CD14-positive monocyte (primary cell): ENCODE measurements around the gene DEAF1. TPM values are rescaled to one million over a fixed set of nuclear protein-coding genes. Genes with fewer than 3 reads are reported as not detected.

Experiments used
- DNase-seq, 3 donors: peaks; one replicate each; pipeline ENCODE4 v3.0.0-alpha.2; 2011 to 2022
- H2AFZ ChIP-seq: 2 replicates; pipeline ENCODE4 v1.6.0; 2012; ENCODE audit warnings: mild to moderate bottlenecking, low read depth, low read length, inconsistent platforms; ENCODE audit not compliant: insufficient read depth, poor library complexity, severe bottlenecking
- H3K27ac ChIP-seq, 2 donors: 1 replicate in 1 of 2; 2 replicates in 1 of 2; pipeline ENCODE4 v1.5.1; 2012 to 2013; ENCODE audit warnings: low read length in 2 of 2, control low read depth in 1 of 2, inconsistent platforms in 1 of 2, low read depth in 1 of 2, mild to moderate bottlenecking in 1 of 2
- H3K27me3 ChIP-seq, 2 donors: one replicate each; pipeline versions ENCODE4 v1.6.0 to v1.6.1; 2011 to 2013; ENCODE audit warnings: low read length in 2 of 2; ENCODE audit not compliant: control insufficient read depth in 2 of 2, insufficient read depth in 2 of 2
- H3K36me3 ChIP-seq, 2 donors: replicated peaks in 1 of 2; 1 replicate in 1 of 2; 2 replicates in 1 of 2; pipeline versions ENCODE4 v1.5.1 to v1.6.1; 2012 to 2013; ENCODE audit warnings: low read length in 2 of 2, control low read depth in 1 of 2, inconsistent platforms in 1 of 2, mild to moderate bottlenecking in 1 of 2; ENCODE audit not compliant: insufficient read depth in 2 of 2, control insufficient read depth in 1 of 2
- H3K4me1 ChIP-seq, 2 donors: 1 replicate in 1 of 2; 2 replicates in 1 of 2; pipeline versions ENCODE4 v1.5.1 to v1.6.1; 2012 to 2013; ENCODE audit warnings: low read length in 2 of 2, control low read depth in 1 of 2, inconsistent platforms in 1 of 2, mild to moderate bottlenecking in 1 of 2, moderate library complexity in 1 of 2; ENCODE audit not compliant: insufficient read depth in 2 of 2, control insufficient read depth in 1 of 2
- H3K4me2 ChIP-seq: replicated peaks from 2 replicates; pipeline ENCODE3; 2012; ENCODE audit warnings: low read length, moderate library complexity, mild to moderate bottlenecking; ENCODE audit not compliant: poor library complexity, severe bottlenecking; ENCODE audit errors: extremely low read depth
- H3K4me3 ChIP-seq, 3 experiments: fragments of 200-600 bp in 1 of 3; sonication (generic) in 1 of 3; replicated peaks in 1 of 3; 1 replicate in 2 of 3; 2 replicates in 1 of 3; pipeline ENCODE4 v1.5.1; 2011 to 2013; ENCODE audit warnings: low read length in 3 of 3, mild to moderate bottlenecking in 3 of 3, control low read depth in 2 of 3, low read depth in 2 of 3, inconsistent platforms in 1 of 3, moderate library complexity in 1 of 3
- H3K79me2 ChIP-seq: 2 replicates; pipeline ENCODE4 v1.6.0; 2012; ENCODE audit warnings: mild to moderate bottlenecking, control low read depth, inconsistent platforms, low read length, moderate library complexity; ENCODE audit not compliant: insufficient read depth
- H3K9ac ChIP-seq: 2 replicates; pipeline ENCODE4 v1.6.0; 2017; ENCODE audit warnings: low read length, mild to moderate bottlenecking; ENCODE audit not compliant: insufficient read depth, poor library complexity, severe bottlenecking
- H3K9me3 ChIP-seq, 2 donors: replicated peaks in 1 of 2; 1 replicate in 1 of 2; 2 replicates in 1 of 2; pipeline versions ENCODE4 v1.5.1 to v1.6.1; 2012 to 2013; ENCODE audit warnings: low read length in 2 of 2, control low read depth in 1 of 2; ENCODE audit not compliant: control insufficient read depth in 1 of 2, insufficient read depth in 1 of 2
- H4K20me1 ChIP-seq: 2 replicates; pipeline ENCODE4 v1.6.0; 2012; ENCODE audit warnings: mild to moderate bottlenecking, low read length, control low read depth, moderate library complexity; ENCODE audit not compliant: insufficient read depth
- H3K27ac Mint-ChIP-seq, 7 donors: one replicate each; pipeline ENCODE4 v1.8.0; 2020; ENCODE audit warnings: mild to moderate bottlenecking in 7 of 7, mixed read lengths in 7 of 7, moderate library complexity in 6 of 7, inconsistent platforms in 2 of 7
- H3K27me3 Mint-ChIP-seq, 3 donors: one replicate each; pipeline ENCODE4 v1.8.0; 2021 to 2022; ENCODE audit warnings: low read depth in 3 of 3, mild to moderate bottlenecking in 3 of 3, mixed read lengths in 3 of 3, moderate library complexity in 3 of 3, inconsistent platforms in 1 of 3
- H3K36me3 Mint-ChIP-seq, 2 donors: one replicate each; pipeline ENCODE4 v1.8.0; 2020; ENCODE audit warnings: mixed read lengths in 2 of 2, inconsistent platforms in 1 of 2, mild to moderate bottlenecking in 1 of 2
- H3K4me1 Mint-ChIP-seq: one replicate; pipeline ENCODE4 v1.8.0; 2020; ENCODE audit warnings: mild to moderate bottlenecking, mixed read lengths
- H3K4me3 Mint-ChIP-seq, 2 donors: one replicate each; pipeline ENCODE4 v1.8.0; 2020; ENCODE audit warnings: mild to moderate bottlenecking in 2 of 2, mixed read lengths in 2 of 2, moderate library complexity in 1 of 2
- H3K9me3 Mint-ChIP-seq, 7 donors: one replicate each; pipeline ENCODE4 v1.8.0; 2020 to 2022; ENCODE audit warnings: mixed read lengths in 7 of 7, mild to moderate bottlenecking in 6 of 7, moderate library complexity in 6 of 7, inconsistent platforms in 2 of 7
- WGBS: methylation state at CpG from one replicate; pipeline ENCODE4 v1.1.5; 2013; ENCODE audit warnings: missing lambda C conversion rate; ENCODE audit not compliant: insufficient coverage; 5-methylcytosine and 5-hydroxymethylcytosine counted together
- intact Hi-C, 2 donors: fragments of 100-400 bp; cut with micrococcal nuclease; formaldehyde crosslinking; loops; one replicate each; pipeline versions ENCODE4 v1.15.0 to v1.15.1; 2023
- polyA plus RNA-seq, 3 donors: library from polyadenylated mRNA; depleted of rRNA in 1 of 3; unstranded in 2 of 3; stranded (reverse) in 1 of 3; fragments of 300-500 nt in 2 of 3; fragments of >200 nt in 1 of 3; fragmentation: Illumina TruSeq in 2 of 3; gene quantifications; 1 replicate in 2 of 3; 2 replicates in 1 of 3; pipeline ENCODE4 v1.2.3, GENCODE V29; 2012 to 2021
- TF ChIP-seq, protein P1 (sequence below): fragments of 200-600 bp; IDR thresholded peaks from one replicate; pipeline ENCODE4 v1.8.0; 2022; ENCODE audit warnings: antibody characterized with exemption, mild to moderate bottlenecking

DEAF1 gene
- polyA plus RNA-seq, 3 donors: 18.0 to 22.3 (median 22.2) TPM

DNA sequence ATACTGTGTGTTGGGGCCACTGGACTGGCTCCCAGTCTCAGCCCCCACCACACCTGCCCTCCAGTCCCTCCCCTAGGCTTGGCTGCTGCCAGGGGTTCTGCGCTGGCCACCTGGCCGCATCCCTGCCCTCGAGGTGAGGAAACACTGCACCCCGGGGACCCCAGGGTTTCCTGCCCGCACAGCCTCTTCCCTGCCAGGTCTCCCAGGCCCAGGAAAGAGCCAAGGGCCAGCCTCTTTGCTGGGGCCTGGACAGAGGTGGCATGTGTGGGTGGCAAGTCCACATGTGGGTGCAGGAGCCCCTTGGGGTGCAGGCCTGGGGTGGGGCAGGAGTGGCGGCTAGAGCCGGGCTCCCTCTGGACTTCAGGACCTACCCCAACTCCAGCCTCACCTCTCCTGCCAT lies 13.5 kb upstream of the DEAF1 start:
- Histone ChIP-seq H3K36me3 (peaks cover 0 to 8% of the 10 kb centered on the region in 2 donors), H3K79me2 (no peaks in the 10 kb centered on the region), H3K4me1 (peaks cover 7 to 14% of the 10 kb centered on the region in 2 donors), H3K27ac (no peak overlapping the region), H3K4me2 (no peak overlapping the region), H2AFZ (no peak overlapping the region), H4K20me1 (peaks cover 15% of the 10 kb centered on the region), H3K4me3 (no peak overlapping the region), H3K27me3 (peaks cover 8 to 58% of the 10 kb centered on the region in 2 donors), H3K9ac (no peak overlapping the region), H3K9me3 (peaks cover 0 to 3% of the 10 kb centered on the region in 2 donors)
- DNase-seq: no peak
- Mint-ChIP-seq H3K4me3 (no peak overlapping the region), H3K9me3 (peaks cover 0 to 4% (median 1%) of the 10 kb centered on the region in 7 donors), H3K27me3 (peaks cover 41 to 77% (median 48%) of the 10 kb centered on the region in 3 donors), H3K4me1 (peaks cover 11% of the 10 kb centered on the region), H3K36me3 (peaks cover 8 to 11% of the 10 kb centered on the region in 2 donors), H3K27ac (no peak overlapping the region)
- intact Hi-C loops: no loop called here
- 52% methylated on average over 4 of the region's 7 CpGs for WGBS
- TF ChIP-seq, protein P1, sequence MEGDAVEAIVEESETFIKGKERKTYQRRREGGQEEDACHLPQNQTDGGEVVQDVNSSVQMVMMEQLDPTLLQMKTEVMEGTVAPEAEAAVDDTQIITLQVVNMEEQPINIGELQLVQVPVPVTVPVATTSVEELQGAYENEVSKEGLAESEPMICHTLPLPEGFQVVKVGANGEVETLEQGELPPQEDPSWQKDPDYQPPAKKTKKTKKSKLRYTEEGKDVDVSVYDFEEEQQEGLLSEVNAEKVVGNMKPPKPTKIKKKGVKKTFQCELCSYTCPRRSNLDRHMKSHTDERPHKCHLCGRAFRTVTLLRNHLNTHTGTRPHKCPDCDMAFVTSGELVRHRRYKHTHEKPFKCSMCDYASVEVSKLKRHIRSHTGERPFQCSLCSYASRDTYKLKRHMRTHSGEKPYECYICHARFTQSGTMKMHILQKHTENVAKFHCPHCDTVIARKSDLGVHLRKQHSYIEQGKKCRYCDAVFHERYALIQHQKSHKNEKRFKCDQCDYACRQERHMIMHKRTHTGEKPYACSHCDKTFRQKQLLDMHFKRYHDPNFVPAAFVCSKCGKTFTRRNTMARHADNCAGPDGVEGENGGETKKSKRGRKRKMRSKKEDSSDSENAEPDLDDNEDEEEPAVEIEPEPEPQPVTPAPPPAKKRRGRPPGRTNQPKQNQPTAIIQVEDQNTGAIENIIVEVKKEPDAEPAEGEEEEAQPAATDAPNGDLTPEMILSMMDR: no peak

DNA sequence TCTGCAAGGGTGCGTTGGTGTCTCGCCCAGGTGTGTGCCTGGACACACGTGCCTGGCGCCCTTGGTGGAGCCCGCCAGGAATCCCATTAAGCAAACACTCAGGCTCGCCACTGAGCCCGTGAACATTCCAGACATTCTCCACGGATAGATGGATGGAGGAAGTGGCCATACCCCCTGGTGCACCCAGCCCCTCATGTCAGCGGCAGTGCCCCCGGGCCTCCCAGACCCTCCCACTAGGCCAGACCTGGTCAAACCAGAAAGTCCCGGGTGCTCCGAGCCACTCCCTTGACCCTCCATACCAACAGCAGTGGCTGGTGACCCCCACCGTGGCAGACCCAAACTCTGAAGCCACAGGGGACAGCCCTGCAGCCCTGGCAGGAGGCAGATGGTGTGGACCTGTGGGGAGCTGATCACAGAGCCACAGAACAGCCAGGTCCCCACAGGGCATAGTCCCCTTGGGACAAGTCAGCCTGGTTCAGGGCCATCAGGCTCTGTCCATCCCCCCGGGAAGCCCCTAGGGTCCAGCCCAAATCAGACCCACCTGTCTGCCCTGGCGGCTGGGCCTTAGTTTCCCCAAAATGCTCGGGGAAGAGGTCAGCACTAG lies 12.9 kb upstream of the DEAF1 start:
- Mint-ChIP-seq H3K27ac (no peak overlapping the region), H3K27me3 (peaks cover 41 to 71% (median 43%) of the 10 kb centered on the region in 3 donors), H3K4me3 (no peak overlapping the region), H3K4me1 (peaks cover 14% of the 10 kb centered on the region), H3K36me3 (peaks cover 8 to 17% of the 10 kb centered on the region in 2 donors), H3K9me3 (peaks cover 0 to 4% (median 1%) of the 10 kb centered on the region in 7 donors)
- TF ChIP-seq, protein P1: no peak
- H3K27ac ChIP-seq: no peak overlapping the region
- no peak overlapping the region for H2AFZ ChIP-seq
- H3K9me3 ChIP-seq: peaks cover 0 to 3% of the 10 kb centered on the region in 2 donors
- H3K27me3 ChIP-seq: peaks cover 8 to 58% of the 10 kb centered on the region in 2 donors
- WGBS: 90% methylated on average over 10 of the region's 16 CpGs
- H3K4me1 ChIP-seq: peaks cover 10 to 19% of the 10 kb centered on the region in 2 donors
- DNase-seq: no peak
- intact Hi-C loops: no loop called here
- H3K4me2 ChIP-seq: no peak overlapping the region
- H3K9ac ChIP-seq: no peak overlapping the region
- H4K20me1 ChIP-seq: peaks cover 21% of the 10 kb centered on the region
- H3K36me3 ChIP-seq: peaks cover 0 to 8% of the 10 kb centered on the region in 2 donors
- no peak overlapping the region for H3K4me3 ChIP-seq
- H3K79me2 ChIP-seq: no peaks in the 10 kb centered on the region
